Tibial nerve (tissue), 4 donors: ENCODE measurements around the gene METTL14. TPM values are rescaled to one million over a fixed set of nuclear protein-coding genes. Genes with fewer than 3 reads are reported as not detected.

Source experiments
- DNase-seq, 2 donors: peaks; one replicate each; pipeline ENCODE4 v3.0.0-alpha.2; 2019; ENCODE audit warnings: low spot score in 2 of 2
- H3K27ac ChIP-seq, 4 donors: fragments of 200-600 bp; sonication (generic) in 3 of 4; one replicate each; pipeline ENCODE4 v1.5.1; 2017 to 2019; ENCODE audit warnings: mild to moderate bottlenecking in 1 of 4
- H3K27me3 ChIP-seq, 2 donors: fragments of 200-600 bp; sonication (generic) in 1 of 2; one replicate each; pipeline versions ENCODE4 v1.5.1 to v1.6.0; 2017 to 2019
- H3K36me3 ChIP-seq, 3 donors: fragments of 200-600 bp; sonication (generic); one replicate each; pipeline ENCODE4 v1.5.1; 2018 to 2019
- H3K4me1 ChIP-seq, 4 donors: fragments of 200-600 bp; sonication (generic) in 3 of 4; one replicate each; pipeline ENCODE4 v1.5.1; 2017 to 2019
- H3K4me3 ChIP-seq, 4 donors: fragments of 200-600 bp; sonication (generic) in 3 of 4; one replicate each; pipeline ENCODE4 v1.5.1; 2017 to 2019; ENCODE audit warnings: mild to moderate bottlenecking in 1 of 4, moderate library complexity in 1 of 4
- H3K9me3 ChIP-seq, 4 donors: fragments of 200-600 bp; sonication (generic) in 3 of 4; one replicate each; pipeline ENCODE4 v1.5.1; 2017 to 2019
- EP300 ChIP-seq, 2 donors: sonication (generic); formaldehyde crosslinking; IDR thresholded peaks; one replicate each; pipeline ENCODE4 v1.6.1; 2017; ENCODE audit warnings: antibody characterized with exemption in 2 of 2, mild to moderate bottlenecking in 1 of 2
- POLR2A ChIP-seq, 2 donors: fragments of 450-650 bp; IDR thresholded peaks; one replicate each; pipeline ENCODE4 v1.6.1; 2017; ENCODE audit warnings: antibody characterized with exemption in 2 of 2, mild to moderate bottlenecking in 2 of 2, moderate library complexity in 2 of 2
- WGBS, 2 donors: methylation state at CpG; one replicate each; pipeline ENCODE4 v1.1.5; 2018; 5-methylcytosine and 5-hydroxymethylcytosine counted together
- total RNA-seq, 4 donors: library from RNA; depleted of rRNA; stranded (reverse); fragments of >200 nt; gene quantifications; one replicate each; pipeline ENCODE4 v1.1.0, GENCODE V29; 2016
- TF ChIP-seq, protein P1 (sequence below), 5 experiments: fragments of 200-600 bp in 3 of 5; fragments of 450-650 bp in 2 of 5; sonication (generic) in 3 of 5; IDR thresholded peaks; one replicate each; pipeline ENCODE4 v1.5.1; 2016 to 2019; ENCODE audit warnings: antibody characterized with exemption in 5 of 5, mild to moderate bottlenecking in 3 of 5, moderate library complexity in 2 of 5

The METTL14 gene
- total RNA-seq, 4 donors from 2014 or later: 39.2 to 73.8 (median 68.1) TPM

GRCh38 chr4:118754890-118755289 lies 69.7 kb downstream of the METTL14 start:
- Histone ChIP-seq H3K9me3 (no peaks in the 10 kb centered on the region), H3K4me1 (peaks cover 3 to 100% (median 20%) of the 10 kb centered on the region in 4 donors), H3K36me3 (peaks cover 0 to 7% (median 0%) of the 10 kb centered on the region in 3 donors), H3K27me3 (no peaks in the 10 kb centered on the region), H3K27ac (peak overlapping the region in 3 of 4 donors; percentile 10 to 83 (median 56)), H3K4me3 (no peak overlapping the region)
- 34 to 42% methylated on average over 2 of the region's 2 CpGs for WGBS, 2 donors
- no peak for DNase-seq
- TF ChIP-seq, protein P1, sequence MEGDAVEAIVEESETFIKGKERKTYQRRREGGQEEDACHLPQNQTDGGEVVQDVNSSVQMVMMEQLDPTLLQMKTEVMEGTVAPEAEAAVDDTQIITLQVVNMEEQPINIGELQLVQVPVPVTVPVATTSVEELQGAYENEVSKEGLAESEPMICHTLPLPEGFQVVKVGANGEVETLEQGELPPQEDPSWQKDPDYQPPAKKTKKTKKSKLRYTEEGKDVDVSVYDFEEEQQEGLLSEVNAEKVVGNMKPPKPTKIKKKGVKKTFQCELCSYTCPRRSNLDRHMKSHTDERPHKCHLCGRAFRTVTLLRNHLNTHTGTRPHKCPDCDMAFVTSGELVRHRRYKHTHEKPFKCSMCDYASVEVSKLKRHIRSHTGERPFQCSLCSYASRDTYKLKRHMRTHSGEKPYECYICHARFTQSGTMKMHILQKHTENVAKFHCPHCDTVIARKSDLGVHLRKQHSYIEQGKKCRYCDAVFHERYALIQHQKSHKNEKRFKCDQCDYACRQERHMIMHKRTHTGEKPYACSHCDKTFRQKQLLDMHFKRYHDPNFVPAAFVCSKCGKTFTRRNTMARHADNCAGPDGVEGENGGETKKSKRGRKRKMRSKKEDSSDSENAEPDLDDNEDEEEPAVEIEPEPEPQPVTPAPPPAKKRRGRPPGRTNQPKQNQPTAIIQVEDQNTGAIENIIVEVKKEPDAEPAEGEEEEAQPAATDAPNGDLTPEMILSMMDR (IDR thresholded peaks at IDR 0.05): no peak
- TF ChIP-seq POLR2A (IDR thresholded peaks at IDR 0.05) (no peak), EP300 (IDR thresholded peaks at IDR 0.05) (no peak)

- TF ChIP-seq EP300 (IDR thresholded peaks at IDR 0.05) (no peak), POLR2A (IDR thresholded peaks at IDR 0.05) (no peak)
- TF ChIP-seq, protein P1 (IDR thresholded peaks at IDR 0.05): no peak
- H3K36me3 ChIP-seq: peaks cover 0 to 7% (median 0%) of the 10 kb centered on the region in 3 donors
- H3K27ac ChIP-seq: peak overlapping the region in 3 of 4 donors; percentile 10 to 83 (median 56)
- no peaks in the 10 kb centered on the region for H3K9me3 ChIP-seq
- H3K4me1 ChIP-seq: peaks cover 3 to 100% (median 20%) of the 10 kb centered on the region in 4 donors
- 64 to 73% methylated on average over 2 of the region's 2 CpGs for WGBS, 2 donors
- H3K4me3 ChIP-seq: no peak overlapping the region
- DNase-seq: no peak
- no peaks in the 10 kb centered on the region for H3K27me3 ChIP-seq
Observed at GRCh38 chr4:118755438-118756226, 70.4 kb downstream of the METTL14 start.

GRCh38 chr4:118756429-118756828 lies 71.2 kb downstream of the METTL14 start:
- Histone ChIP-seq H3K27me3 (no peaks in the 10 kb centered on the region), H3K27ac (peak overlapping the region in 3 of 4 donors; percentile 10 to 83 (median 56)), H3K36me3 (peaks cover 0 to 7% (median 0%) of the 10 kb centered on the region in 3 donors), H3K4me1 (peaks cover 3 to 100% (median 17%) of the 10 kb centered on the region in 4 donors), H3K9me3 (no peaks in the 10 kb centered on the region), H3K4me3 (no peak overlapping the region)
- no peak for DNase-seq
- no peak for TF ChIP-seq POLR2A (IDR thresholded peaks at IDR 0.05)
- no peak for TF ChIP-seq EP300 (IDR thresholded peaks at IDR 0.05)
- TF ChIP-seq, protein P1 (IDR thresholded peaks at IDR 0.05): no peak
- WGBS, 2 donors: 63 to 76% methylated on average over 3 of the region's 3 CpGs

- H3K27me3 ChIP-seq: no peaks in the 10 kb centered on the region
- H3K9me3 ChIP-seq: no peaks in the 10 kb centered on the region
- H3K36me3 ChIP-seq: peaks cover 0 to 7% (median 0%) of the 10 kb centered on the region in 3 donors
- no peak for DNase-seq
- TF ChIP-seq POLR2A (IDR thresholded peaks at IDR 0.05): no peak
- TF ChIP-seq, protein P1 (IDR thresholded peaks at IDR 0.05): no peak
- TF ChIP-seq EP300 (IDR thresholded peaks at IDR 0.05): no peak
- WGBS, 2 donors: 84 to 92% methylated on average over 1 of the region's 1 CpG
- H3K4me3 ChIP-seq: no peak overlapping the region
- H3K4me1 ChIP-seq: peaks cover 1 to 100% (median 16%) of the 10 kb centered on the region in 4 donors
- H3K27ac ChIP-seq: peak overlapping the region in 2 of 4 donors; percentile 56 to 83
Observed at GRCh38 chr4:118756958-118757357, 71.8 kb downstream of the METTL14 start.

GRCh38 chr4:118757761-118758251 lies 72.6 kb downstream of the METTL14 start:
- H3K9me3 ChIP-seq: no peaks in the 10 kb centered on the region
- peaks cover 0 to 7% (median 0%) of the 10 kb centered on the region in 3 donors for H3K36me3 ChIP-seq
- WGBS, 2 donors: 27 to 43% methylated on average over 2 of the region's 2 CpGs
- no peak for DNase-seq
- TF ChIP-seq EP300 (IDR thresholded peaks at IDR 0.05) (peak in 1 of 2 donors; percentile 61), POLR2A (IDR thresholded peaks at IDR 0.05) (no peak)
- TF ChIP-seq, protein P1 (IDR thresholded peaks at IDR 0.05): no peak
- no peak overlapping the region for H3K4me3 ChIP-seq
- no peaks in the 10 kb centered on the region for H3K27me3 ChIP-seq
- H3K4me1 ChIP-seq: peaks cover 0 to 100% (median 24%) of the 10 kb centered on the region in 4 donors
- peak overlapping the region in 1 of 4 donors; percentile 83 for H3K27ac ChIP-seq
